Adrenal gland (tissue), 12 donors: ENCODE results near the gene MAT2B. TPM values are rescaled to one million over a fixed set of nuclear protein-coding genes. Genes with fewer than 3 reads are reported as not detected.

Experiments used
- DNase-seq, 7 donors: peaks; one replicate each; pipeline ENCODE4 v3.0.0-alpha.2; 2019 to 2020
- H3K27ac ChIP-seq, 5 donors: fragments of 200-600 bp; sonication (generic) in 4 of 5; 1 replicate in 3 of 5; 2 replicates in 2 of 5; pipeline versions ENCODE4 v1.5.1 to v1.8.0; 2016 to 2020; ENCODE audit warnings: mild to moderate bottlenecking in 1 of 5
- H3K27me3 ChIP-seq: fragments of 200-600 bp; 2 replicates; pipeline ENCODE4 v1.8.0; 2021
- H3K36me3 ChIP-seq, 2 donors: fragments of 200-600 bp; replicated peaks in 1 of 2; 1 replicate in 1 of 2; 2 replicates in 1 of 2; pipeline versions ENCODE4 v1.5.1 to v1.8.0; 2018 to 2022
- H3K4me1 ChIP-seq, 2 donors: fragments of 200-600 bp; replicated peaks in 1 of 2; 1 replicate in 1 of 2; 2 replicates in 1 of 2; pipeline versions ENCODE4 v1.5.1 to v1.8.0; 2018 to 2021
- H3K4me3 ChIP-seq, 4 donors: fragments of 200-600 bp; sonication (generic) in 3 of 4; one replicate each; pipeline ENCODE4 v1.5.1; 2016 to 2018
- H3K9me3 ChIP-seq, 3 donors: fragments of 200-600 bp; sonication (generic) in 1 of 3; replicated peaks in 1 of 3; 1 replicate in 2 of 3; 2 replicates in 1 of 3; pipeline versions ENCODE4 v1.5.1 to v1.8.0; 2016 to 2021
- CTCF ChIP-seq, 6 experiments: fragments of 450-650 bp in 4 of 6; fragments of 200-600 bp in 2 of 6; sonication (generic) in 1 of 6; IDR thresholded peaks; 1 replicate in 5 of 6; 2 replicates in 1 of 6; pipeline versions ENCODE4 v1.5.1 to v1.8.0; 2016 to 2021; ENCODE audit warnings: antibody characterized with exemption in 6 of 6, mild to moderate bottlenecking in 2 of 6, moderate library complexity in 1 of 6
- POLR2A ChIP-seq, 2 donors: fragments of 450-650 bp; IDR thresholded peaks; one replicate each; pipeline ENCODE4 v1.6.1; 2017; ENCODE audit warnings: antibody characterized with exemption in 2 of 2, mild to moderate bottlenecking in 2 of 2, moderate library complexity in 1 of 2
- WGBS, 4 donors: extraction: QIAGEN DNeasy Blood & Tissue Kit in 2 of 4; methylation state at CpG; one replicate each; pipeline versions ENCODE4 v1.1.5 to v1.1.7; 2013 to 2017; 5-methylcytosine and 5-hydroxymethylcytosine counted together
- intact Hi-C, 2 donors: fragments of 100-400 bp; cut with DNase I; formaldehyde crosslinking; loops; one replicate each; pipeline versions ENCODE4 v1.14.1 to v1.15.0; 2022 to 2023
- polyA plus RNA-seq, 3 donors: library from polyadenylated mRNA; stranded (reverse); fragments of 200-250 nt in 2 of 3; fragments of 350-450 nt in 1 of 3; fragmentation: Illumina TruSeq in 1 of 3; extraction: RNeasy Lipid Tissue Mini Kit (QIAGEN cat#74804) in 1 of 3; gene quantifications; one replicate each; pipeline ENCODE4 v1.2.3, GENCODE V29; 2013 to 2014
- total RNA-seq, 9 donors: library from RNA; depleted of rRNA in 4 of 9; stranded (reverse); fragments of >200 nt in 4 of 9; fragments of 120-200 nt in 1 of 9; fragmentation: NEBNext Ultra II Directional in 1 of 9; extraction: Animal tissue kit (Norgen Biotek cat#: 25700) in 1 of 9; gene quantifications; one replicate each; pipeline versions ENCODE4 v1.1.0 to v1.2.4, GENCODE V29; 2013 to 2023
- donor health status: healthy with polysubstance abuse.
- donor health status: Bipolar disorder and iron deficiency.
- donor health status: DM: yes; HTN: yes; CAD: no.
- donor health status: DM: no; HTN: no; CAD: no.
- donor health status: DM: no; HTN: no; CAD: no.
- donor health status: DM: yes; HTN: yes; CAD: no.

MAT2B gene
- total and polyA plus RNA-seq, 12 donors, result 20.9 to 83.7 (median 57.5) TPM

GRCh38 chr5:163551156-163551555, 45.7 kb downstream of the MAT2B start:
- Histone ChIP-seq H3K4me1 (no peaks in the 10 kb centered on the region), H3K27ac (no peak overlapping the region), H3K36me3 (no peaks in the 10 kb centered on the region), H3K27me3 (no peaks in the 10 kb centered on the region), H3K9me3 (no peaks in the 10 kb centered on the region), H3K4me3 (no peak overlapping the region)
- 92 to 95% (median 93%) methylated on average over 3 of the region's 3 CpGs for WGBS, 4 donors
- TF ChIP-seq POLR2A (IDR thresholded peaks at IDR 0.05), result no peak
- no peak for TF ChIP-seq CTCF (IDR thresholded peaks at IDR 0.05)
- intact Hi-C loops, result no loop called here
- no peak for DNase-seq

- no peak overlapping the region for H3K4me3 ChIP-seq
- no peak overlapping the region for H3K27ac ChIP-seq
- no peak for DNase-seq
- 91 to 96% (median 94%) methylated on average over 1 of the region's 1 CpG for WGBS, 4 donors
- no peaks in the 10 kb centered on the region for H3K36me3 ChIP-seq
- TF ChIP-seq CTCF (IDR thresholded peaks at IDR 0.05) (no peak), POLR2A (IDR thresholded peaks at IDR 0.05) (no peak)
- H3K4me1 ChIP-seq, result no peaks in the 10 kb centered on the region
- intact Hi-C loops, result no loop called here
- H3K9me3 ChIP-seq, result no peaks in the 10 kb centered on the region
- no peaks in the 10 kb centered on the region for H3K27me3 ChIP-seq
Observed at GRCh38 chr5:163552536-163552935, 47.1 kb downstream of the MAT2B start.

GRCh38 chr5:163561339-163561738, 55.9 kb downstream of the MAT2B start:
- TF ChIP-seq POLR2A (IDR thresholded peaks at IDR 0.05) (no peak), CTCF (IDR thresholded peaks at IDR 0.05) (no peak)
- peaks cover 12% of the 10 kb centered on the region for H3K27me3 ChIP-seq
- intact Hi-C loops, result loop anchor here (10.0 kb wide), 4 partner anchors 443 to 1653 kb away; no protein-coding TSS in a partner anchor
- H3K27ac ChIP-seq, result no peak overlapping the region
- no peaks in the 10 kb centered on the region for H3K9me3 ChIP-seq
- H3K4me3 ChIP-seq, result no peak overlapping the region
- WGBS, 4 donors, result 81 to 88% (median 84%) methylated on average over 5 of the region's 5 CpGs
- no peak for DNase-seq
- H3K4me1 ChIP-seq, result peaks cover 7 to 13% of the 10 kb centered on the region in 2 donors
- H3K36me3 ChIP-seq, result no peaks in the 10 kb centered on the region

- Histone ChIP-seq H3K27me3 (peaks cover 12% of the 10 kb centered on the region), H3K36me3 (no peaks in the 10 kb centered on the region), H3K4me3 (no peak overlapping the region), H3K4me1 (peaks cover 7 to 17% of the 10 kb centered on the region in 2 donors), H3K27ac (no peak overlapping the region), H3K9me3 (no peaks in the 10 kb centered on the region)
- intact Hi-C loops, result loop anchor here (10.0 kb wide), 4 partner anchors 443 to 1653 kb away; no protein-coding TSS in a partner anchor
- 52 to 58% (median 56%) methylated on average over 3 of the region's 3 CpGs for WGBS, 4 donors
- TF ChIP-seq POLR2A (IDR thresholded peaks at IDR 0.05), result no peak
- no peak for TF ChIP-seq CTCF (IDR thresholded peaks at IDR 0.05)
- DNase-seq, result no peak
Observed at GRCh38 chr5:163562071-163562470, 56.7 kb downstream of the MAT2B start.
